Suppressor macrophage treated with lipopolysaccharide for 1 hour (primary cell): ENCODE results near the gene CDH8.
A peak's percentile ranks its signal among the peaks of the same experiment; 100 is the strongest.

ENCODE experiments used
- DNase-seq, 3 donors: peaks; one replicate each; pipeline ENCODE4 v3.0.0-alpha.2; 2020 to 2022

CDH8 gene

GRCh38 chr16:62036101-62036801 is at the start of gene CDH8:
CDH8 (minus strand) TSS chr16:62036438; CDS start chr16:62021403, 15,035 bp downstream.
- no peak for DNase-seq

- no peak for DNase-seq
These were observed 43.0 kb upstream of the CDH8 start for GRCh38 chr16:62079236-62079635.

- DNase-seq: peak in 1 of 3 donors; percentile 1
These were observed 41.8 kb upstream of the CDH8 start for GRCh38 chr16:62077998-62078397.

- DNase-seq: no peak
These were observed 40.6 kb upstream of the CDH8 start for GRCh38 chr16:62076886-62077285.

- DNase-seq: peak in 1 of 3 donors; percentile 12
These were observed 32.5 kb upstream of the CDH8 start for GRCh38 chr16:62068747-62069146.

GRCh38 chr16:62067981-62068380 is 31.7 kb upstream of the CDH8 start:
- DNase-seq: no peak

- no peak for DNase-seq
These were observed 30.9 kb upstream of the CDH8 start for GRCh38 chr16:62067182-62067581.

GRCh38 chr16:62066747-62067146 is 30.5 kb upstream of the CDH8 start:
- DNase-seq: no peak

GRCh38 chr16:62064173-62064572 is 27.9 kb upstream of the CDH8 start:
- DNase-seq: no peak

- DNase-seq: no peak
These were observed 23.9 kb upstream of the CDH8 start for GRCh38 chr16:62060089-62060488.

GRCh38 chr16:62059527-62059926 is 23.3 kb upstream of the CDH8 start:
- DNase-seq: no peak

GRCh38 chr16:62058412-62058811 is 22.2 kb upstream of the CDH8 start:
- no peak for DNase-seq

GRCh38 chr16:62051942-62052341 is 15.7 kb upstream of the CDH8 start:
- DNase-seq: no peak

- DNase-seq: no peak
These were observed 14.6 kb upstream of the CDH8 start for GRCh38 chr16:62050793-62051192.

GRCh38 chr16:62046801-62047200 is 10.6 kb upstream of the CDH8 start:
- no peak for DNase-seq

GRCh38 chr16:62041401-62041800 is 5.2 kb upstream of the CDH8 start:
- DNase-seq: peak in 1 of 3 donors; percentile 2

GRCh38 chr16:62038646-62039045 is 2.4 kb upstream of the CDH8 start:
- DNase-seq: no peak

GRCh38 chr16:62038225-62038624 is 2.0 kb upstream of the CDH8 start:
- DNase-seq: no peak

GRCh38 chr16:62036802-62037135 is 531 bp upstream of the CDH8 start:
- DNase-seq: no peak

GRCh38 chr16:62035115-62036092 is 834 bp downstream of the CDH8 start:
- no peak for DNase-seq

GRCh38 chr16:62034231-62035114 is 1.8 kb downstream of the CDH8 start:
- DNase-seq: no peak

- DNase-seq: no peak
These were observed 3.2 kb downstream of the CDH8 start for GRCh38 chr16:62033065-62033464.

- no peak for DNase-seq
These were observed 6.3 kb downstream of the CDH8 start for GRCh38 chr16:62029947-62030346.
